NCI-H774 (cell line): ENCODE measurements around the gene SECISBP2L.
A peak's percentile ranks its signal among the peaks of the same experiment; 100 is the strongest.
"Not testable (repeated sequence)": the region's sequence is repeated elsewhere in the genome, so short reads cannot be mapped to it uniquely, and the experiment has no call there.

Source experiments
- DNase-seq: peaks from one replicate; lab custom pipeline; 2025; lab: John Stamatoyannopoulos, UW

The SECISBP2L gene

GRCh38 chr15:48992545-48992944, 53.7 kb downstream of the SECISBP2L start:
- no peak for DNase-seq

GRCh38 chr15:48992096-48992495, 54.1 kb downstream of the SECISBP2L start:
- DNase-seq: no peak

- no peak for DNase-seq
Observed at GRCh38 chr15:48989170-48989569, 57.1 kb downstream of the SECISBP2L start.

GRCh38 chr15:48987142-48987541, 59.1 kb downstream of the SECISBP2L start:
- DNase-seq: no peak

GRCh38 chr15:48986240-48986639, 60.0 kb downstream of the SECISBP2L start:
- DNase-seq: no peak

GRCh38 chr15:48985516-48985915, 60.7 kb downstream of the SECISBP2L start:
- no peak for DNase-seq

GRCh38 chr15:48984811-48985352, 61.4 kb downstream of the SECISBP2L start:
- no peak for DNase-seq

GRCh38 chr15:48984021-48984710, 62.1 kb downstream of the SECISBP2L start:
- DNase-seq: no peak

GRCh38 chr15:48983300-48983699, 62.9 kb downstream of the SECISBP2L start:
- DNase-seq: no peak

GRCh38 chr15:48981941-48982340, 64.3 kb downstream of the SECISBP2L start:
- no peak for DNase-seq

GRCh38 chr15:48978638-48979037, 67.6 kb downstream of the SECISBP2L start:
- no peak for DNase-seq

- DNase-seq: no peak
Observed at GRCh38 chr15:48976444-48977088, 69.7 kb downstream of the SECISBP2L start.

- DNase-seq: peak; percentile 83
Observed at GRCh38 chr15:48975472-48976419, 70.5 kb downstream of the SECISBP2L start.

GRCh38 chr15:48974882-48975281, 71.4 kb downstream of the SECISBP2L start:
- no peak for DNase-seq

GRCh38 chr15:48972750-48973503, 73.3 kb downstream of the SECISBP2L start:
- DNase-seq: no peak

GRCh38 chr15:48970926-48971325, 75.3 kb downstream of the SECISBP2L start:
- not testable (repeated sequence) for DNase-seq

GRCh38 chr15:48968066-48968465, 78.2 kb downstream of the SECISBP2L start:
- no peak for DNase-seq

- no peak for DNase-seq
Observed at GRCh38 chr15:48967336-48967735, 78.9 kb downstream of the SECISBP2L start.

GRCh38 chr15:48966595-48967301, 79.5 kb downstream of the SECISBP2L start:
- DNase-seq: no peak

GRCh38 chr15:48965972-48966371, 80.3 kb downstream of the SECISBP2L start:
- no peak for DNase-seq

GRCh38 chr15:48964898-48965297, 81.3 kb downstream of the SECISBP2L start:
- no peak for DNase-seq
